NK-92 treated with Interleukin-12 subunit alpha and Interleukin-12 subunit beta, amount 100 ng/mL, for 24 hours (cell line): ENCODE results near the gene ANKRD44.

Experiments
- DNase-seq: peaks from one replicate; lab custom pipeline; 2025; lab: John Stamatoyannopoulos, UW

ANKRD44 gene

DNA sequence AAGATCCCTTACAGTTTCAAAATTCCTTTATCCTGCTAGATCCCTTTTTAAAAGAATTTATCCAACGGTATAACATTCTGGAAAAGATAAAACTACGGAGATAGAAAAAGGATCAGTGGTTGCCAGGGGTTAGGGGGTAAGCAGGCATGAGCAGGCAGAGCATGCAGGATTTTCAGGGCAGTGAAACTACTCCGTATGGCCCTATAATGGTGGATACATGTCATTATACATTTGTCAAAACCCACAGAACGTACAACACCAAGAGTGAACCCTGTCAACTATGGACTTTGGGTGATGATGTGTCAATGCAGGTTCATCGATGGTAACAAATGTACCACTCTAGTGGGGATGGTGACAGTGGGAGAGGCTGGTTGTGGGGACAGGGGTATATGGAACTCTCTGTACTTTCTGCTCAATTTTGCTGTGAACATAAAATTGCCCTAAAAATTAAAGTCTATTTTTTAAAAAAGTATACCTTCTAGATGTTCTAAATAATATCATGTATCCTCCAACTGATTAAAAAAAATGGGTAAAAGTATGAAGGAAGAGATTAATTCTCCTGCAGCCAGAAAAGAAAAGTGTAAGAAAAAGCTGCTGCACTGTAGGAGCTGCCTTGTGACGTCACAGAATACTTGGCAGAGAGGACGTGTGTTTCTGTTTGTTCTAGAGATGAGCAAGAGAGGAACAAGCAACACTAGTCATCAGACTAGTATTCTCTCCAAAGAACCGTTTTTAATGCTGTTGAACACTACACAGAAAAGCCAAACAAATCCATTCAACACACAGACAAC lies 23.6 kb downstream of the ANKRD44 start:
- DNase-seq: no peak

DNA sequence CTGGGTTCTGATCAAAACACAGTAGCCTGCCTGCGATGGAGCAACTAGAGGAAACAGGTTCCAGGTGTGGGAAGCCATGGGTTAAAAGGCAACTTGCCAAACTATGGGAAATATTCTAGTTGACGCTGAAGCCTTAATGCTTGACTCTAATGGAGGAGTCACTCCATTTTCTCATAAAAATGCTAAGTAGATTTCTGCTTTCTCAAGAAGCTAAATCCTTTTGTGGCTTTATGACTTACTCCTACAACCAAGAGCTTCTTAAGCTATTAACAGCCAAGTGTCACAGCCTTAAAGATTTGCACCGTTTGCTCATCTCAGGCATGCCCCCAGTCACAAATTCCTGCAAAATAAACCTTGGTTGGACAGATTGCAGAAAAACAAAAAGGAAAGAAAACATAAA lies 25.2 kb downstream of the ANKRD44 start:
- DNase-seq: no peak

DNA sequence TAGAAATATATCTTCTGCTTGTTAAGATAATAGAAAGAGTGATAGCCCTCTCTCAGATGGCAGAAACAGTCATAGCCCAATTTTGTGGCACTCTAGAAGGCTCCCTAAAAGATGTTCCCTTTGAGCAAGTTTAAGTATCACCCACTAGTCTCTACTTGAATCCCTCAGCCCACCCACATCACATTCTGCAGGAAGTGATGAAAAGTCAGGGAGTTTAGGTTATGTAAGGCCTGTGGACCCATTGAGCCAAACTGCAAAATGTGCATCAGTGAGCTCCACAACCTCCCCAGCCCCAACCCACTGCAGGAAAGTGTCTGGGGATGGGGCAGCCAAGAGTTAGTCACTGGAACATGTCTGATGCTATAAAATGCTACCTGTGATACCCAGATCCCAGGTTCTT lies 25.6 kb downstream of the ANKRD44 start:
- no peak for DNase-seq

DNA sequence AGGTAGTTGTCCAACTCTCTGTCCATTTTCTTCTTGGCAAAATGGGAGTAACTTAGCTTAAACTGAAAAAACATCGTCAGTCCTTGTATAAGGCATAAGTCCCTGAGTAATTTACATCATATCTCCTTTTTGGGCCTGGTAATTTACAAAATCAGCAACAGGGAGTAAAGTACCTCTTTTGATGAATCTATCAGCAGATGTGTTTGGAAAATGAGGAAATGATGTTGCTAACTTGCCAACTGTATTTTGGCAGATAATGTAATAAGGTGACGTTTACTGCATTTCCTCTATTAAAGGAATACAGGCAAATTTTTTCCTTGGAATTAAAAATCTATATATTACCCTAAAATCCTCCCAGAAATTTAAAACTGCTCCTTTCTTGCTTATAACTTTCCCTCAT lies 29.2 kb downstream of the ANKRD44 start:
- DNase-seq: no peak

DNA sequence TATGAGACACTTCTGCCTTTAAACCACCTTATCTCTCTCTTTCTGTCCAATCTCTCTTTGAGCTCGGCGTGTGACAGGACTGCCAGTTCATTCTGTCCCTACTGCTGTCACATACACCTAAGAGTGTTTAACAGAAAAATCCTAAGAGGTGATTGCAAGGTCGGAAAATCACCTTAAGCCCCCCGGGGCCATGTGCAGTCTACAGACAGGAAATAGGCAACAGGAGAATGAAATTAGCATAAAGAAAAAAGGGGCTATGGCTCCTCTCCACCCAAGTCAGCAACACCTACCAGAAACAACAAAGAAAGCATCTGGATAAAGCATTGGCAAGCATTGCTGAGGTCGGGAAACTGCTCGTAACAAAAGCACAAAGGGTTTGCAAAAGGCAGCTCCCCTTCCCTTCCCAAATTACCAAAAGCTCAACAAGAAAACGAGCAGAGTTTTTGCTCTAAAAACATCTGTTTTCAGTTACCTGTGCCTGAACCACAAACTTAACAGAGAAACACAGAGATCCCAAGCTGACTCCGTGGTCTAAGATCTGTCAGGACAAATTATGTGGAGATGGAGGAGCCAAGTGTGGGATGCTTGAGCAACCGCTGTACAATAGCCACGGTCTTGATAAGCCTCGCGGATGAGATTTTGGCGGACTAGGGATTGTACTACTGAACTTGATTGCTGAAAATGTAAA lies 30.4 kb downstream of the ANKRD44 start:
- no peak for DNase-seq

DNA sequence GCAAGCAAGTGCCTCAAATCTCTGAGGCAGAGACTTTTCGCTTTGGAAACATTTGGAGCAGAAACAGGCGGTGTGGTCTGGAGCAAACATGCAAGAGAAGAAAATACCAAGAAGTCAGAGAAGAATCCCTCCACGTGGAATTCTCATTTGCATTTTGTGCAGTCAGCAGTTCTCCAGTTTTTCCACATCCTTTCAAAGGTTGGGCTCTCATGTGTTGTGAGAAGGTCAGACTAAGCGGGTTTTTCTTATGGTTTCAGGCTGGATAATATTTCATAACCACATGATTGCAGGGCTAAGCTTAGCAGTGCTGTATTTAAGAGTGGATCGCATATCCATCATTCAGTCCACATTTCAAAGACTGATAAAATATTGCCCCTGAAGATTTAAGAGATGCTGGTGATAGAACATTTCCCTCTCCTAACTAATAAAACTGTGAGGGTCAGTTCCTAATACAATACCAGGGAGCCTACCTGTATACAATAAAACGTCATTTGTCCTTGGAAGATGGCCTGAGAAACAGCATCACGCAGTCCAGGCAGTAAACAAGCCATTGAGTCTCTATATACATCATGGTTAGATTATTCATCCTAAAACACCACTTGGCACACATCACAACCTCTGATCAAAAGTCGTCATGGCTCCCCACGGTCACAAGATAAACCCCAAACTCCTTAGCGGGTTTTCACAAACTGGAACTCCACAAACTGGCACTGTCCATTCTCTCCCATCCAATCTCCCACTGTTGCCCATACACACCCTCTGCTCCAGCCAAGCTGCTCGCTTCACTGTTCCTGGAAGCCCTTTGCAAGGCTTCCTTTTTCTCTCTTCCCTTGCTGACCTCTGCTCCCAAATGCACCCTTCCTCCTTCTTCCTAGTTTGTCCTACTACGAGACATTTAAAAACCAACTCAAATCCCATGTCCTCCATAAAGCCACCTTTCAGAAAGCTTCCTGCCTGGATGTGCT lies 31.5 kb downstream of the ANKRD44 start:
- DNase-seq: no peak

DNA sequence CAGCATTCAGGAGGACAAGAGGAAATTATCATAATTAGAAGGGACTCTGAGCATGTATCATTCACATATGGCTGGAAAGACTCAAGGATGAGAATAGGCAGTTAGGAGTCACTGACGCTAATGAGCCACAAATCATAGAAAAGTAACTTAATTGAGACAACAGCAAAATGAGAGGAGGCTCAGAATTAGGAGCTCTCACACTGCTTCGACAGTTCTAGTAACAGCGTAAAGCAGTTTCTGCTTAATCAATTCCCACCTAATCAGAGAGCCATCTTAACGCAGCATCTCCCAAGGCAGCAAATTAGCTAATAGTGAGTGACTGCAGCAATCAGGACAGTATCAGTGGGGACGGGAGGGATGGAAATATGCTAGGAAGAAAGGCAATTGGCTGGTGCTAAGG lies 32.8 kb downstream of the ANKRD44 start:
- no peak for DNase-seq

DNA sequence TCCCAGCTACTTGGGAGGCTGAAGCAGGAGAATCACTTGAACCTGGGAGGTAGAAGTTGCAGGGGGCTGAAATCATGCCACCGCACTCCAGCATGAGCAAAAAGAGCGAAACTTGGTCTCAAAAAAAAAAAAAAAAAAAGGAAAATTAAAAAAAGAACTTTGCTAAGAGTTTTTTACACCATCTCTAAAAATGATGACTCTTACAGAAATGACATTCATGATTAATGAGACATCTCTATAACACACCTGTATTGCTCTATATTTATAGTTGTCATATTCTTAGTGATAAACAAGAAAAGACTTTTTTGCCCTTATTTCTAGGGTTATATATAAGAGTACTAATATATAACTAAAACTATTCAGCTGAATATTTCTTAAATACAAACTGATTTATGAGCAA lies 34.4 kb downstream of the ANKRD44 start:
- DNase-seq: no peak

DNA sequence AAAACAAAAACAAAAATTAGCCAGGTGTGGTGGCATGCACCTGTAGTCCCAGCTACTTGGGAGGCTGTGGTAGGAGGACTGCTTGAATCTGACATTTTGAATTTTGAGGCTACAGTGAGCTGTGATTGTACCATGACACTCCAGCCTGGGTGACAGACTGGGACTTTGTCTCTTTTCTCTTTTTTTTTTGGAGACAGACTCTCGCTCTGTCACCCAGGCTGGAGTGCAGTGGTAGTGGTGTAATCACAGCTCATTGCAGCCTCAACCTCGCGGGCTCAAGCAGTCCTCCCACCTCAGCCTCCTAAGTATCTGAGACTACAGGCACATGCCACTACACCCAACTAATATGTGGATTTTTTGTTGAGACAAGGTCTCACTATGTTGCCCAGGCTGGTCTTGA lies 35.6 kb downstream of the ANKRD44 start:
- no peak for DNase-seq

DNA sequence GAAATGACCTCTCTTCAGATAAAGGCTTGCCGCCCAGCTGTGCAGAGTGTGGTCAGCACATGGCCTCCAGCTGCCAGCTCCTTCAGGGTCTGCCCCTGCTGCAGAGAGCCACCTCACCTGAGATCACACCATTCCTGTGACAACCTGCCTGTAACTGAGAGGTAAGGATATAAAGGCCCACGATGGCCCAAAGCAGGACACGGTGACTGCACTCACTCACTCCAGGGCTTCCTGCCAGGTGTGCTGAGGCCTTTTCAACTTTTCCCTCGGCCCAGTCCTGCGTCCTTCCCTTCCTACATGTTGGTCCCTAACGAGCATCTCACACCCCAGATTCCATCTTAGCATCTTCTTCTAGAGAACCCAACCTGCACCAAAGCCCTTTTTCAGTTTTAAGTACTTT lies 36.2 kb downstream of the ANKRD44 start:
- no peak for DNase-seq

DNA sequence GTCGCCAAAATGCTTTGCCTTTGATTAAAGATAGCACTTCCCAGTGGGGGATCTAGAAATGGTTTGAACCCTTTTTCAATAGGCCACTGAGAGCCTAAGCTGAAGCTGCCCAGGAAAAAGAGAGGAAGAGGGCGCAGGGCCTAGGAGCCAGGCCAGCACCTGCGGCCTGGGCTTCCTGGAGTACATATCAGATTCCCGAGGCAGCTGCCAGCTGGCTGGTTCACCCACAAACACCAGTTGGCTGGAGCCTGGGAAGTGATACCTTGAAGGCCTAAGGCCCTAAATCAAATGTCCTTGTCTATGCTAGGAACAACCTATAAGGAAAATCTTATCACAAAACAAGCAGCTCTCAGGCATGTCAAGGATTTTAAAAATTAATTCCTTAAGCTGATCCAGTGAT lies 37.1 kb downstream of the ANKRD44 start:
- DNase-seq: no peak

DNA sequence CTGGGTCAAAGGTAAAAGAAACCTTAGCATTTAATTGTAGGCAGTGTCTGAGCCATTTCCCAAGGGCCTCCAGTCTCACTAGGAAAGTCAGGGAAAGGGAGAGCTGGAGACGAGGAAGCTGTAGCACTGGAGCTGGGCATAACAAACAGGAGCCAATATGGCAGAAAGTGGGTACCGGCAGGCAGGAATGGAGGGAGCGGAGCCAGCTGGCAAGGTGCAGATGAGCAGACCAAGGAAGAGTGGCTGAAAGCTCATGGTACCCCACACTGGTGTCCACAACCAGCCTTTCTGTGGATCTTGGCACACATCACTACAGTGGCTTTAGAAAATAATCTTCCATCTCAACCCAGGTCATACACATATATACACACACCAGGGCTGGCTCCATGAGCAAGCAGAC lies 40.0 kb downstream of the ANKRD44 start:
- no peak for DNase-seq

DNA sequence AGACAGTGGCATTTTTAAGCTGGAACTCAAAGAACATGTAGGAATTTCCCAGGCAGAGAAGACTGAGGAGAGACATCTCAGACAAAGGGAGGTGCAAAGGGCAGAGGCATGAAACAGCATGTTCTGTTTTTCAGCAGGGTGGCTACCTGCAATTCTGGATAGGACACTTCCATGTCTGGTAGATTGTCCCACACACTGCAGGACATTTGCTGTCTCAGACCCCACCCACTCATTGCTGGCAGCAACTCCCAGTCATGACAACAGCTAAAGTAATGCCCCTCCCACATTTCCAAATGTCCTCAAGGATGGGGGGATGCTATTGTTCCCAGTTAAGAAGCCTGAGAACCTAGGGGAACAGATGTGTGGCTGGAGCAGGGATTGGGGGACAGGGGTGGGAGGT lies 40.8 kb downstream of the ANKRD44 start:
- DNase-seq: no peak

DNA sequence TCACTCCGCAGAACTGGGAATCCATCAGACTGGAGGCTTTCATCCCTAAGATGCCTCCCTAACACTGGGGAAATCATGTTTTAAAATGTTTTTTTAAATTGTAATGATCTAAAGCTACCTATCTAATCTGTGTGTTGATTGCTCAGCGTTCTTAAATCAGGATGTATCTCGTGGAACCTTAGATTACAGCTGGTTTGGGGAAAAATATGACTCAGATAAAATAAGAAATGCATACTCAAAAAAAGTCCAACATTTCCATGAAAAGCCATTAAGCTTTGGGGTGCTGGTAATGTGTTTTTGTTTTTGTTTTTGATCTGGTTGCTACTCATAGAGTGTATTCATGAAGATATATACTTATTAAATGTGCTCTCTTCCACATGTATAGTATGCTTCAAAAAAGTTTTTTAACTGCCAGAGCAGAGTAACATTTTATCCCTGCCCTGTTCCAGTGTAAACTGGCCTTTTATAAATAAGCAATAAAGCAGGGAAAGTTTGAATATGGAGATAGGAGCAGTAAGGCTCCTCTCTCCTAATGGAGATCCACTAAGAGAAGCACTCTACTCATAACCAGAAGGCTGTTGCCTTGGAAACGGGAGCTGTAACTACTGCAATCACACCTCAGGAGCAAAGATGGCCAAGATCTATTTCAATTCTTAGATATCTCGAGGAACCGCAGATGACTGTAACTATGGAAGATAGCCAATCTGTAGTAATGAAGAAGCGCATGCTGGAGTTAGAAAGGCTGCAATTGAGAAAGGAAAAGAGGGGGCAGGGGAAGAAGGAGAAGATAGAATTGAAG lies 41.6 kb downstream of the ANKRD44 start:
- DNase-seq: no peak

DNA sequence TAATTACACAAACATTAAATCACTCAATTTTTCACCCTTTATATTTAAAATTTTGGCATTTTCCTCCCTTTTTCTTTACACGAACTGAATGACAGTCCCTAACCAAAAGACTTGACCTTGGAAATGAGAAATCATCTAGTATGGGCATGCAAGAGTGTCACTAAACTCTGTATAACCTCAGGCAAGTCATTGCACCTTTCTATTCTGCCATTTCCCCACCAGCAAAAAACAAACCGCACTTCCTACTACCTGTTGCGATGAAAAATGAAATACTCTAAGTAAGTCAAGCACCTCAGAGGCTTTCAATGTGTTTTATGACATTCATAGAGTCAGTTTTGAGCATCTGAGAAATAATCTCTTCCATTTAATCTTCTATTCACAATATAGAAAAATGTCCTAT lies 44.1 kb downstream of the ANKRD44 start:
- no peak for DNase-seq

DNA sequence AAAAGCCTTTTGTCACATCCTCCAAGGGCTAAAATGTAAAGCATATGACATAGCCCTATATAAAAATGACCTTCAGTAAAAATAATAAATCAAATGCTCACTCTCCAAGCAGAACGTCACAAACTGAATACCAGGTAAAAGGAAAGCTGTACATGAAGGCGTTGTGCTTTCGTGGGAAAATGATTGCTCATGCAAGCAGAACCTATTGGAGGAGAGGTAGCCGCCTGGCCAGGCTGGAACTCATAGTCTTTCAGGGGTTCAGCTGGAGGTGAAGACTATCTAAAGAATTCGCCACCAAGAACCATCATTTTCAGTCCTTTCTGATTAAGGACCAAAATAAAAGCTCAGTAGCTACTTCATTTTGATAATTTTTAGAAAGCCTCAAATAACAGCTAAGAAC lies 44.7 kb downstream of the ANKRD44 start:
- no peak for DNase-seq

DNA sequence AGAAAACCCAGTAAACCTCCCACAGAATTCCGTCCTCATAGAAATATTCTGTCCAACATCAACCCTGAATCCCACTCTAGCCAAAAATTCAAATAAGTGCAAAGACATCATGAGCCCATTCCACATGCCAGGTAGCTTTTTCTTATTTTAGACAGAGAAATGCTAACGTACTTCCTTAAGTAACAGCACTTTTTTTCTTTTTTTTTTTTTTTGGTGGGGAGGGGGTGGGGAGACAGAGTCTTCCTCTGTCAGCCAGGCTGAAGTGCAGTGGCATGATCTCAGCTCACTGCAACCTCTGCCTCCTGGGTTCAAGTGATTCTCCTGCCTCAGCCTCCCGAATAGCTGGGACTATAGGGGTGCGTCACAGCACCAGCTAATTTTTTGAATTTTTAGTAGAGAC lies 45.5 kb downstream of the ANKRD44 start:
- no peak for DNase-seq

DNA sequence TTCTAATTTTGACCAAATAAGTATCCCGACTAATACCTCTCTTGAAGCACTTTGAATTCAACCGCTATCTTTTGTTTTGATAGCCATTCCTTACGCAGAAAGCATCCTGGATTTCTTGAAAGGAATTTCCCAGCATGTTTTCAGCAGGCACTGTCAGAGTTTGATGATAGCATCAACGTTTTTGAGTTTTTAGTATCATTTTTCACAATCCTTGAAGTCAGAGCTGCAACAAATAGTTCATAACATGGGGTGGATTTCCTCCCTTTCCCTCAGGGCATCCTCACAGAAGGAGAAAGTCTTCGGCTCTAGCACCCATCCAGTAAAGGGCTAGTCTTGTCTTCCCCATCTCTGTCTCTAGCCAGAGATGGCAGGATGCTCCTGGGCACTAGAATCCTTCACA lies 46.2 kb downstream of the ANKRD44 start:
- DNase-seq: no peak

DNA sequence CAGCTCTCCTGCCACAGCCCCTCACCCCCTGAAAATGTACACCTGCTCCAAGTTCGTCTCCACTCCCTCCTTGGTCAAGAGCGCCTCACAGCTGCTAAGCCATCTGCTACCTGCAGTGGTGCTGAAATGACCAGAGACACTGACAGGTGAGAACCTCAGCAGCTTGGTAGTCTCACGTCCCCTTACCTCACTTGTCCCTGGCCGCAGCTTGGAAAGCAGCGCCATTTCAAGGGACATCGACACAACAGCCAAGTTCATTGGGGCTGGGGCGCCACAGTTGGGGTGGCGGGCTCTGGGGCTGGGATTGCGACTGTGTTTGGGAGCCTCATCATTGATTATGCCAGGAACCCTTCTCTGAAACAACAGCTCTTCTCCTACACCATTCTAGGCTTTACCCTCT lies 47.5 kb downstream of the ANKRD44 start:
- no peak for DNase-seq

DNA sequence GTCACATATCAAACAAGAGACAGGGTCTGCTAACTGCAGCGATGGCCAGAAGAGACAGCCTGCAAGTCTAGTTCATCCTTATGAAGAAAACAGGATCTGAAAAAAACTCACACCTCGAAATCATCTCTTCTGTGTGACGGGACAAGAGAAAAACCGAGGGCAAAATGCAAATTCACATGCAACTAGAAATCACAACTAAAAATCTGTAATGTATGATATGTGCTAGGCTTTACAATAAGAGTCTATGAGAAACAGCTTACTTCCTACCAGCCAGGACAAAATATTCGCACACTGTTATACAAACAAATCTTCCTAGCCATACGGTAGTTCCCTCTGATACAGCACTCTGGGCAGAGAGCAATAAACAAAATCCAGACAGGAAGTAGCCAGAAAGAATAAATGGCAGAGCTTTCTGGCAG lies 48.8 kb downstream of the ANKRD44 start:
- DNase-seq: no peak

DNA sequence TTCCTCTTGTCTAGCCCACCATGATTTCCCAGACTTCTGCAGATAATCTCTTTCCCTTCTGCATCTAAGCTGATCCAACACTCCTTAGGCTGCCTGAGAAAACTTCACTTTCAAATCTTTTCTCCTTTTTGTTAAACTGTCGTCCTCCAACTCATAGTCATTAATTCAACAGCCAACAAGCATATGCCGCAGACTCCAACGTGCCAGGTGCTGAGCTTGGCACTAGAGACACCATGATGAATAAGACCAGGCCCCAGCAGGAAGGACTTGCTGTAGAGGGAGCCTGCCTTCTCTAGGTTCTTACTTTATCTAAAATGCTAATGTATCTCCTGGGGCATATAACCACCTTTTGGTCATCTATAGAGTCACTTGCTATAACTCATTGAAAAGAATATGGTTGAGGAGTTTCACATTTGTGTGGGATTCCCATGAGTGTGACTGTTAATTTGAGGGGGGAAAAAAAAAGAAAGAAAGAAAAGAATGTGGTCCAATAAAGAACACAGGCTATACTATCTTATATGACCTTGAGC lies 51.0 kb downstream of the ANKRD44 start:
- no peak for DNase-seq

DNA sequence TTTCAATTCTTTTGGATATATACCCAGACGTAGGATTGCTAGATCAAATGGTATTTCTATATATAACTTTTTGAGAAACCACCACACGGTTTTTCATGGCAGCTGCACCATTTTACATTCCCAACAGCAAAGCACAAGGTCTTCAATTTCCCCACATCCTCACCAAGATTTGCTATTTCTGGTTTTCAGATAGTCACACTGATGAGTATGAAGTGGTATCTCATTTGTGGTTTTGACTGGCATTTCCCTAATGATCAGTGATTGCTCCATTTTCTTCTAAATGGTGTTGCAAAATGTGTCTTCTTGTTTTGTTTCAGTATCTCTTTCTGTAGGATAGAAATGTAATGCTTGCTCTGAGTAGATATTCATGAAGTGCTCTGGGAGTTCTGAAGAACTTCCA lies 52.0 kb downstream of the ANKRD44 start:
- no peak for DNase-seq
